Tibial nerve (tissue), 3 donors: ENCODE measurements around the gene COX17.

Experiments
- CTCF ChIP-seq, 5 experiments: fragments of 200-600 bp in 3 of 5; fragments of 450-650 bp in 2 of 5; sonication (generic) in 3 of 5; IDR thresholded peaks; one replicate each; pipeline ENCODE4 v1.5.1; 2016 to 2019; ENCODE audit warnings: antibody characterized with exemption in 5 of 5, mild to moderate bottlenecking in 3 of 5, moderate library complexity in 2 of 5
- POLR2A ChIP-seq, 2 donors: fragments of 450-650 bp; IDR thresholded peaks; one replicate each; pipeline ENCODE4 v1.6.1; 2017; ENCODE audit warnings: antibody characterized with exemption in 2 of 2, mild to moderate bottlenecking in 2 of 2, moderate library complexity in 2 of 2

GRCh38 chr3:119649761-119650160 is 27.4 kb downstream of the COX17 start:
- no peak for TF ChIP-seq CTCF (IDR thresholded peaks at IDR 0.05)
- no peak for TF ChIP-seq POLR2A (IDR thresholded peaks at IDR 0.05)
